Measurements from ENCODE around the gene HASPIN. TPM values are rescaled to one million over a fixed set of nuclear protein-coding genes. Genes with fewer than 3 reads are reported as not detected.

Gene HASPIN
- polyA plus RNA-seq, 3 donors, result 0.05 TPM; not detected in 2

DNA sequence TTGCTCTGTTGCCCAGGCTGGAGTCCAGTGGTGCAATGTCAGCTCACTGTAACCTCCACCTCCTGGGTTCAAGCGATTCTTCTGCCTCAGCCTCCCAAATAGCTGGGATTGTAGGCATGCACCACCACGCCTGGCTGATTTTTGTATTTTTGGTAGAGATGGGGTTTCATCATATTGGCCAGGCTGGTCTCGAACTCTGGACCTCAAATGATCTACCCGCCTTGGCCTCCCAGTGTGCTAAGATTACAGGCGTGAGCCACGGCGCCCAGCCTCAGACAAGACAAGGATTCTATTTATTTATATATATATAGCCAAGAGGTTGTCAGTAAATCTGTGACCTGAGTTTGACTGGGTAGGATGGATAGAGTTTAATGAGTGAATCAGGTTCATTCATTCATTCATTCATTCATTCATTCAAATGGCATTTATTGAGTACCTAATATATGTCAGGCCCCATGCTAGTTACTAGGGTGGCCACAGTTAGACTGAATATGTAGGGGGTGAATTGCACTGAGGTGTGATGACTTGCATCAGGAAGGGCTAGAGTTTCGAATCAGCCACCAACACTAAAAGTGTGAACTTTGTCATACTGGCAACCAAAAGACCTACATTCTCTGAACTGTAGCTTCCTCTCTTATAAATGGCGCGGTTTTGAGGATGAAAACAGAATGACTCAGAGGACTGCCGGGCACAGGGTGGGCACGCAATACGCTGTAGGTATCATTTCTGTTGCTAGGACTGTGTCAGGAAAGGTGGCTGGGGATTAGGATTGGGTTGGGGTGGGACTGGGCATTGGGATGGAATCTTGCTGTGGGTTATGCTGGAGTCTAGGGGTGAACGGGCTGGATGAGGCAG, 39.4 kb downstream of the HASPIN start:
- Mint-ChIP-seq H3K4me3 (no peak overlapping the region), H3K27ac (peak overlapping the region in 3 of 7 donors; percentile 19 to 75 (median 60)), H3K27me3 (ENCODE audit: low read depth in 3 of 3) (peaks cover 0 to 2% (median 2%) of the 10 kb centered on the region in 3 donors), H3K4me1 (peaks cover 25% of the 10 kb centered on the region), H3K9me3 (peaks cover 6 to 13% (median 7%) of the 10 kb centered on the region in 7 donors), H3K36me3 (peaks cover 0 to 1% of the 10 kb centered on the region in 2 donors)
- Histone ChIP-seq H3K9me3 (replicated peaks in 1 of 2; ENCODE audit: control insufficient read depth in 1 of 2, insufficient read depth in 1 of 2, low read length in 2 of 2) (peaks cover 4 to 12% of the 10 kb centered on the region in 2 donors), H3K4me1 (ENCODE audit: control insufficient read depth in 1 of 2, insufficient read depth in 2 of 2, low read length in 2 of 2) (peaks cover 8 to 23% of the 10 kb centered on the region in 2 donors), H3K4me2 (replicated peaks; ENCODE audit: extremely low read depth, low read length, poor library complexity, severe bottlenecking) (no peak overlapping the region), H2AFZ (ENCODE audit: insufficient read depth, low read depth, low read length, poor library complexity, severe bottlenecking) (no peak overlapping the region), H4K20me1 (ENCODE audit: insufficient read depth, low read length) (no peaks in the 10 kb centered on the region), H3K79me2 (ENCODE audit: insufficient read depth, low read length) (no peaks in the 10 kb centered on the region), H3K27ac (ENCODE audit: low read depth in 1 of 2, low read length in 2 of 2) (no peak overlapping the region), H3K36me3 (replicated peaks in 1 of 2; ENCODE audit: control insufficient read depth in 1 of 2, insufficient read depth in 2 of 2, low read length in 2 of 2) (no peaks in the 10 kb centered on the region), H3K9ac (ENCODE audit: insufficient read depth, low read length, poor library complexity, severe bottlenecking) (no peak overlapping the region), H3K4me3 (replicated peaks in 1 of 3; ENCODE audit: low read depth in 2 of 3, low read length in 3 of 3) (no peak overlapping the region), H3K27me3 (ENCODE audit: control insufficient read depth in 2 of 2, insufficient read depth in 2 of 2, low read length in 2 of 2) (no peaks in the 10 kb centered on the region)
- intact Hi-C loops (cut with micrococcal nuclease), result loop anchor here in 1 of 2 donors (10.0 kb wide), 1 partner anchor 62 kb away; no protein-coding TSS in a partner anchor
- 65% methylated on average over 4 of the region's 14 CpGs for WGBS (ENCODE audit: insufficient coverage)
- TF ChIP-seq, protein P1, sequence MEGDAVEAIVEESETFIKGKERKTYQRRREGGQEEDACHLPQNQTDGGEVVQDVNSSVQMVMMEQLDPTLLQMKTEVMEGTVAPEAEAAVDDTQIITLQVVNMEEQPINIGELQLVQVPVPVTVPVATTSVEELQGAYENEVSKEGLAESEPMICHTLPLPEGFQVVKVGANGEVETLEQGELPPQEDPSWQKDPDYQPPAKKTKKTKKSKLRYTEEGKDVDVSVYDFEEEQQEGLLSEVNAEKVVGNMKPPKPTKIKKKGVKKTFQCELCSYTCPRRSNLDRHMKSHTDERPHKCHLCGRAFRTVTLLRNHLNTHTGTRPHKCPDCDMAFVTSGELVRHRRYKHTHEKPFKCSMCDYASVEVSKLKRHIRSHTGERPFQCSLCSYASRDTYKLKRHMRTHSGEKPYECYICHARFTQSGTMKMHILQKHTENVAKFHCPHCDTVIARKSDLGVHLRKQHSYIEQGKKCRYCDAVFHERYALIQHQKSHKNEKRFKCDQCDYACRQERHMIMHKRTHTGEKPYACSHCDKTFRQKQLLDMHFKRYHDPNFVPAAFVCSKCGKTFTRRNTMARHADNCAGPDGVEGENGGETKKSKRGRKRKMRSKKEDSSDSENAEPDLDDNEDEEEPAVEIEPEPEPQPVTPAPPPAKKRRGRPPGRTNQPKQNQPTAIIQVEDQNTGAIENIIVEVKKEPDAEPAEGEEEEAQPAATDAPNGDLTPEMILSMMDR (IDR thresholded peaks at IDR 0.05), result no peak
- peak in 2 of 3 donors; percentile 40 to 41 for DNase-seq

DNA sequence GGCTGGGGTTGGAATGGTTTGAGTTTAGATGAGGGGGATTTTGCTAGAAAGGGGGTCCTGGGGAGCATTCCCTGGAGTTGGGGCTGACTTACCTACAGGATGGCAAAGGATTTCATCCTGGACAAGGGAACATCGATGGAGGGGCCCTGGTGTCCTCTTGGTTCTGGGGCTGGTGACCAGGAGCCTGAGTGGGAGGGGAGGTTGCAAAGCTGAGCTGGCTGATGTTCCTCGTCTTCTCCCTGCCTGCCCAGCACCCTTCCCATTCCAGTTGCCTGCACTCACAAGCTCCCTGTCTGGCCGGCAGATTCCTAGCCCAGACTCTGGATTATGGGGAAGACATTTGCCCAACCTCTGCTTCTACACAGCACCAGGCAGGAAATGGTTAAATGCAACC, 40.1 kb downstream of the HASPIN start:
- WGBS (ENCODE audit: insufficient coverage), result no CpG with 5 or more reads among the region's 3 CpGs
- Mint-ChIP-seq H3K9me3 (peaks cover 6 to 13% (median 7%) of the 10 kb centered on the region in 7 donors), H3K4me3 (no peak overlapping the region), H3K27me3 (ENCODE audit: low read depth in 3 of 3) (peaks cover 0 to 2% (median 2%) of the 10 kb centered on the region in 3 donors), H3K4me1 (peaks cover 27% of the 10 kb centered on the region), H3K36me3 (peaks cover 0 to 1% of the 10 kb centered on the region in 2 donors), H3K27ac (peak overlapping the region in 3 of 7 donors; percentile 15 to 75 (median 19))
- H3K9ac ChIP-seq (ENCODE audit: insufficient read depth, low read length, poor library complexity, severe bottlenecking), result no peak overlapping the region
- TF ChIP-seq, protein P1 (IDR thresholded peaks at IDR 0.05), result no peak
- intact Hi-C loops (cut with micrococcal nuclease), result loop anchor here in 1 of 2 donors (10.0 kb wide), 1 partner anchor 61 kb away; no protein-coding TSS in a partner anchor
- no peak overlapping the region for H3K4me2 ChIP-seq (replicated peaks; ENCODE audit: extremely low read depth, low read length, poor library complexity, severe bottlenecking)
- H3K9me3 ChIP-seq (replicated peaks in 1 of 2; ENCODE audit: control insufficient read depth in 1 of 2, insufficient read depth in 1 of 2, low read length in 2 of 2), result peaks cover 4 to 12% of the 10 kb centered on the region in 2 donors
- H3K27me3 ChIP-seq (ENCODE audit: control insufficient read depth in 2 of 2, insufficient read depth in 2 of 2, low read length in 2 of 2), result no peaks in the 10 kb centered on the region
- no peaks in the 10 kb centered on the region for H4K20me1 ChIP-seq (ENCODE audit: insufficient read depth, low read length)
- no peak overlapping the region for H3K4me3 ChIP-seq (replicated peaks in 1 of 3; ENCODE audit: low read depth in 2 of 3, low read length in 3 of 3)
- peaks cover 8 to 23% of the 10 kb centered on the region in 2 donors for H3K4me1 ChIP-seq (ENCODE audit: control insufficient read depth in 1 of 2, insufficient read depth in 2 of 2, low read length in 2 of 2)
- no peaks in the 10 kb centered on the region for H3K36me3 ChIP-seq (replicated peaks in 1 of 2; ENCODE audit: control insufficient read depth in 1 of 2, insufficient read depth in 2 of 2, low read length in 2 of 2)
- no peak for DNase-seq
- H3K79me2 ChIP-seq (ENCODE audit: insufficient read depth, low read length), result no peaks in the 10 kb centered on the region
- no peak overlapping the region for H3K27ac ChIP-seq (ENCODE audit: low read depth in 1 of 2, low read length in 2 of 2)
- H2AFZ ChIP-seq (ENCODE audit: insufficient read depth, low read depth, low read length, poor library complexity, severe bottlenecking), result no peak overlapping the region

Measured in CD14-positive monocyte (primary cell).